Dermis microvascular lymphatic vessel endothelial cell (primary cell): ENCODE results near the gene POLR3B. TPM values are rescaled to one million over a fixed set of nuclear protein-coding genes. Genes with fewer than 3 reads are reported as not detected.
"Not testable (repeated sequence)": the region's sequence is repeated elsewhere in the genome, so short reads cannot be mapped to it uniquely, and the experiment has no call there.

Experiments
- DNase-seq, 2 donors: peaks; one replicate each; pipeline versions ENCODE4 v3.0.0 to v3.0.0-alpha.2; 2010; ENCODE audit warnings: low read depth in 2 of 2
- total RNA-seq: library from RNA; depleted of rRNA; stranded (reverse); fragments of >200 nt; gene quantifications from 2 replicates; pipeline ENCODE4 v1.2.1, GENCODE V29; 2014

Gene POLR3B
- total RNA-seq: 5.9 and 6.4 TPM in 2 replicates

- DNase-seq: peak; percentile 90 to 94
Observed at GRCh38 chr12:106357549-106358395, at the start of gene POLR3B. Gene POLR3B, plus strand, starts transcription at chr12:106357748. Its CDS starts 132 bp downstream, at chr12:106357880.

DNA sequence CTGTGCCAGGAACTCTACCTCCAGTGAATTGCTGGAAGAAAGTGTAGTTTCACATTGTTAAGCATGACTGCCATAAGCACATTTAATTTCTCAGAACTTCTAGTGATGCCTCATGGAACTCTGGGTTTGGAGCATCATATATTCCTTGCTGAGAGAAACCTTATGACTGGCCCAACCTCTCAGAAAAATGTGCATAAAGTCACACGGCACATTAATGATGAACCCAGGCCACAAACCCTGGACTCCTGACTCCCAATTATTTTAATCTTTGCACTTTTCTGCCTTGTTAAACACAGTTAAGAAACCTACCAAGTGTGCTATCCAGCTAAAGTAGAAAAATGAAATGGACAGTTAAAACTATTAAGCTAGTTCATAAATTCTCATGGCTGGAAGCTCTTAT, 49.4 kb upstream of the POLR3B start:
- DNase-seq: no peak

DNA sequence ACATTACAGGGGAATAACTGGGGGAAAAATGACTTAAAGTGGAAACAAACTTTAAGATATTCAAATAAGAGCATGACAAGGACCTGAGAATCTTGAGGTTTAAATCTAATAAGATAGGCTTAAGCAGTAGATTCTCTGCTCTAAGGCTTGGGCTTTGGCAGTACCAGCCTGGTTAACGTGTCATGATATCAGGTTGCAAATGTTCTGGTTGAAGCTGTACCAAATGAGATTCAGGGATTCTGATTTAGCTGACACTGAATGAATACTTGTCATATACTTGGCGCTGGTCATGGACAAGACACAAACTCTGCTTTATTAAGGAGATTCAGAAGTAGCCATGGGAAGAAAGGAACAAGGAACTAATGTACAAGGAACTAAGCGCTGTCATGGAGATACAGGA, 48.9 kb upstream of the POLR3B start:
- DNase-seq: no peak

DNA sequence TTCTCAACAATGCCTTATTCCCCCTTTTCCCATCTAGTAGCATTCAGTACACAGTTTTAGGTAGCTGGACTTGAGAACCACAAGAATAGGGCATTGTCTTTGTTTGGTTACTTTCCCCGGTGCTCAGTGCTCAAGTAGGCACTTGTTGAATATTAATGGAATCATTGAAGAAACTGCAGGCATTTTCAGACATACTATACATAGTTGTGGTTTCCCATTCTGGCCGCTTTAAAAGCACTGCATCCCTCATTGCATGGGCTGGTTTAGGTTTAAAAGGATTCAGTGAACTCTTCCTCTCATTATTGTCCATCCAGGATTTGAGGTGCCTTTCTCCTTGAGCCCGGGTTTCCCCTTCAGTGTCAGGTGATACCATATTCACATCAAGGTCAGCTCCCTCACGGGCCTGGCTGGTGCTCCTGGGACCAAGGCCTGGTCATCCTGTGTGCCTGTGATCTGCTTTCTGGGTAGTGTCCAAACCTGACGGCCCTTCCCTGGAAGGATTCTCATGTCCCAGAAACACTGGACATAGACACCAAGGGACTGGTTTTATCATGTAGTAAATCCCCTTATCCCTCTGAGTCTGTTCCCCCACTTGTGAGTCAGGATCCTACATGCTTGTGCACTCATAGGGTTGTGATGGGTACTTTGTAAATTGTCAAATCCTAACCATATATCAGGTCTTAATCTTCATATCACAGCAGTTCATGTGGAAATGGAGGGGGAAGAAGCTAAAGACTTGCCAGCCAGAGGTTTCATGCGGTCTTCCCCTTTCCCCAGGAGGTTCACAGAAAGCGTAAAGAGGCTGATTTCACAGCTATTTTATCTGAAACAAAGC, 47.7 kb upstream of the POLR3B start:
- DNase-seq: no peak

- DNase-seq: no peak
Observed at GRCh38 chr12:106310687-106311086, 46.9 kb upstream of the POLR3B start.

DNA sequence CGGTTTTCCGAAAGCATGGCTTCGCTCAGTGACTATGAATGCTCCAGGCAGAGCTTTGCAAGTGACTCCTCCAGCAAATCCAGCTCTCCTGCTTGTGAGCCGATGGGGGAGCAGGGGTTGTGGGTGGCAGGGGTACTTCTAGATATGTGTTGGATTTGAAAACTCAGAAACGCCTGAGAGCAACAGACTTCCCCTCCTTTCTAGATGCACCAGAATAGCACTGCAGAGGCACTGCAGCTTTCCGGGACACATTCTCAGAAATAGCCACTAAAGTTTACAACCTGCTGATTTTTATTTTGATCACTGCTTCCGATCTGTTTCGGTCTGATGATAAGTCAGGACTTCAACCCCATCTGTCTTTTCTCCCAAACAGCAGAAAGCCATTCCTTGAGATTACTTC, 46.4 kb upstream of the POLR3B start:
- DNase-seq: no peak

DNA sequence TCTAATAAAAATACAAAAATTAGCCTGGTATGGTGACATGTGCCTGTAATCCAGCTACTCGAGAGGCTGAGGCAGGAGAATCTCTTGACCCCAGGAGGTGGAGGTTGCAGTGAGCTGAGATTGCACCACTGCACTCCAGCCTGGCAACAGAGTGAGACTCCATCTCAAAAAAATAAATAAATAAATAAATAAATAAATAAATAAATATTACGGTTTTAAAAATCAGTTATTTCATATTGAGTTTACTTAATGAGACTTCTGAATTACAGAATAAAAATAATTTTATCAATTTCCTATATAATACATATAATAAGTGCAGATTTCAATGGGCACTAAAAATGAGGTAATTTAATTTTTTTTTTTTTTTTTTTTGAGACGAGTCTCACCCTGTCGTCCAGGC, 44.1 kb upstream of the POLR3B start:
- not testable (repeated sequence) for DNase-seq

- no peak for DNase-seq
Observed at GRCh38 chr12:106315523-106315922, 42.0 kb upstream of the POLR3B start.

GRCh38 chr12:106317406-106318082, 40.0 kb upstream of the POLR3B start:
- DNase-seq: no peak

GRCh38 chr12:106321139-106321850, 36.3 kb upstream of the POLR3B start:
- no peak for DNase-seq

- DNase-seq: no peak
Observed at GRCh38 chr12:106323537-106323936, 34.0 kb upstream of the POLR3B start.

GRCh38 chr12:106327309-106327869, 30.2 kb upstream of the POLR3B start:
- DNase-seq: no peak

DNA sequence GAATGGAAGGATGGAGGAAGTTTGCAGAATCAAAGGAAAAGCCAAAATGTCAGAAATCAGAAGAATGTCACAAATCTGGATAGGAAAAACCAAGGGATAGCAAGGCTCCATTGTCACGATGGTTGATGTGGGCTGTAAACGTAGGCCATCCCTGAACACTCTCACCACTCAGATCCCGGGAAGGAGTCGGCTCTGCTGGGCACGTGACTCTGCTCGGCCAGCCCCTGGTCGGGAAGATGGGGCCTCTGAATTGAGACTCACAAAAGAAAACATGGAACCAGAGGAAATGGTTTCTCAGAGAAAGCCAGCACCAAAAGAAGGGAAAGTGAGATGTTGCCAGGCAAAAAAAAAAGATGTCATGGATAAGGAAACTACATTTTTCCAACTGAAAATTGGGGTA, 28.8 kb upstream of the POLR3B start:
- DNase-seq: no peak

- no peak for DNase-seq
Observed at GRCh38 chr12:106329231-106329982, 28.1 kb upstream of the POLR3B start.

DNA sequence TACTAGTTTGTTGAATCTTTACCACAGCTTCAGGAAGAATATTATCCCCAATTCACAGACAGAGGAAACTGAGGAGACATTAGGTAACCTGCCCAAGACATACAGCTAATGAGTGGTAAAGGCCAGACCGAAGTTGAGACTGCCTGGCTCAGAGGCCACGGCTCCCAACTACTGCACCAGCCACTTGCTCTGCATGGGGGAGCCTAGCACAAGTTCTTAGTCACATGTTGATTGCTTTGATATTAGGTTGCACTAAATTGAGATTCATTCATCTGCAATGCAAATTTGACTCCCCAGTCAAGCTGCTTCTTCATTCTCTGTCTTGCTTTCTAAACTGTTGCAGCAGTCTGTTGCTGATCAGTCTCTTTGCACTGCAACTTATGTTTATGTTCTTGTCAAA, 25.9 kb upstream of the POLR3B start:
- DNase-seq: no peak

DNA sequence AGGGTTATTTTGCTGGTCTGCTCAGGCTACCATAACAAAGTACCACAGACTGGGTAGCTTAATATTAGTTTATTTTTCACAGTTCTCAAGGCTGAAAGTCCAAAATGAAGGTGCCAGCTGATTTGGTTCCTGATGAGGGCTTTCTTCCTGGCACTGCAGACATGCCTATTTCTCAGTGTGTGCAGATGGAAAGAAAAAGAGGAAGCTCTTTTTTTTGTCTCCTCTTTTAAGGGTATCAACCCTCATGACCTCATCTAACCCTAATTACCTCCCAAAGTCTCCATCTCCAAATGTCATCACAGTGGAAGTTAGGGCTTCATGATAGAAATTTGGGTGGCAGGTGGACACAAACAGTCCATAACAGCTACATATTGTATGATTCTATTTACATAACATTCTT, 25.0 kb upstream of the POLR3B start:
- DNase-seq: no peak

DNA sequence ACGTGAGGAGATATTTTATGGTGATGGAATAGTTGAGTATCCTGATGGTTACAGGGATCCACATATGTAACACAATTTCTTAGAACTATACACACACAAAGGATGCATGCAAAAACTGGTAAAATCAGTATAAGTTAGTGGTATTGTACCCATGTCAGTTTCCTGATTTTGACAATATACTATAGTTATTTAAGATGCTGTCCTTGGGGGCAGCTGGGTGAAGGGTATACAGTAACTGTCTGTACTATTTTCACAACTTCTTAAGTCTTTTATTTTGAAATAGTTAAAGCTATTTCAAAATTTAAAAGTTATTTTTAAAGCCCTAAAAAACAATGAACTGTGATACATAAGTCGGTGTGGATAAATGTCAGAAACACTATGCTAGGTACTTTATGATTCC, 24.5 kb upstream of the POLR3B start:
- DNase-seq: no peak

- DNase-seq: no peak
Observed at GRCh38 chr12:106333756-106334155, 23.8 kb upstream of the POLR3B start.

GRCh38 chr12:106341086-106341877, 16.3 kb upstream of the POLR3B start:
- DNase-seq: no peak
